Naive thymus-derived CD4-positive, alpha-beta T cell (primary cell): ENCODE measurements around the gene CHST13. TPM values are rescaled to one million over a fixed set of nuclear protein-coding genes. Genes with fewer than 3 reads are reported as not detected.

ENCODE experiments used
- ATAC-seq: fragments of 150-1000 bp; cut with Tn5 transposase; 2 replicates; pipeline ENCODE4 v1.10.0; 2021; ENCODE audit warnings: mild to moderate bottlenecking, moderate library complexity
- CTCF ChIA-PET: fragments of 350-600 bp; sonication (Branson Sonifier 250); formaldehyde crosslinking; loops from one replicate; lab custom pipeline; 2021; ENCODE audit warnings: antibody characterized with exemption; lab: Charles Lee
- POLR2A ChIA-PET: fragments of 350-600 bp; sonication (Branson Sonifier 250); formaldehyde crosslinking; loops from one replicate; lab custom pipeline; 2021; ENCODE audit warnings: antibody characterized with exemption, inconsistent platforms; lab: Charles Lee
- DNase-seq, 9 donors: peaks; one replicate each; pipeline versions ENCODE4 v3.0.0 to v3.0.0-alpha.2; 2020 to 2022; ENCODE audit warnings: mixed read lengths in 1 of 9
- H3K27ac ChIP-seq: one replicate; pipeline ENCODE4 v1.7.0; 2013; ENCODE audit warnings: mild to moderate bottlenecking, low read depth, low read length, moderate library complexity
- H3K27me3 ChIP-seq, 2 donors: one replicate each; pipeline ENCODE4 v1.7.0; 2013; ENCODE audit warnings: low read length in 2 of 2, mild to moderate bottlenecking in 2 of 2, moderate library complexity in 2 of 2; ENCODE audit not compliant: control insufficient read depth in 2 of 2, insufficient read depth in 2 of 2
- H3K36me3 ChIP-seq, 3 experiments: 1 replicate in 2 of 3; 2 replicates in 1 of 3; pipeline ENCODE4 v1.7.0; 2013; ENCODE audit warnings: low read length in 3 of 3, mild to moderate bottlenecking in 3 of 3, moderate library complexity in 1 of 3; ENCODE audit not compliant: insufficient read depth in 3 of 3, control insufficient read depth in 2 of 3
- H3K4me1 ChIP-seq, 2 donors: one replicate each; pipeline ENCODE4 v1.7.0; 2013; ENCODE audit warnings: low read length in 2 of 2, mild to moderate bottlenecking in 2 of 2, moderate library complexity in 1 of 2; ENCODE audit not compliant: control insufficient read depth in 2 of 2, insufficient read depth in 2 of 2
- H3K4me3 ChIP-seq: 2 replicates; pipeline ENCODE4 v1.7.0; 2013; ENCODE audit warnings: mild to moderate bottlenecking, low read length
- H3K9me3 ChIP-seq, 3 experiments: 1 replicate in 2 of 3; 2 replicates in 1 of 3; pipeline ENCODE4 v1.7.0; 2013; ENCODE audit warnings: low read length in 3 of 3; ENCODE audit not compliant: control insufficient read depth in 2 of 3
- H3K27ac Mint-ChIP-seq, 9 donors: one replicate each; pipeline ENCODE4 v1.8.0; 2020 to 2022; ENCODE audit warnings: mixed read lengths in 9 of 9, mild to moderate bottlenecking in 8 of 9, moderate library complexity in 5 of 9, inconsistent platforms in 2 of 9
- H3K27me3 Mint-ChIP-seq, 5 donors: one replicate each; pipeline ENCODE4 v1.8.0; 2021 to 2022; ENCODE audit warnings: mixed read lengths in 5 of 5, mild to moderate bottlenecking in 1 of 5
- H3K36me3 Mint-ChIP-seq, 5 donors: one replicate each; pipeline ENCODE4 v1.8.0; 2020 to 2022; ENCODE audit warnings: mixed read lengths in 5 of 5, mild to moderate bottlenecking in 3 of 5, inconsistent platforms in 1 of 5
- H3K4me1 Mint-ChIP-seq, 7 donors: one replicate each; pipeline ENCODE4 v1.8.0; 2020 to 2022; ENCODE audit warnings: mixed read lengths in 7 of 7, mild to moderate bottlenecking in 3 of 7, inconsistent platforms in 1 of 7
- H3K4me3 Mint-ChIP-seq, 10 donors: one replicate each; pipeline ENCODE4 v1.8.0; 2020 to 2022; ENCODE audit warnings: mild to moderate bottlenecking in 10 of 10, mixed read lengths in 10 of 10, moderate library complexity in 6 of 10, inconsistent platforms in 2 of 10
- H3K9me3 Mint-ChIP-seq, 11 donors: one replicate each; pipeline ENCODE4 v1.8.0; 2020 to 2022; ENCODE audit warnings: mixed read lengths in 11 of 11, mild to moderate bottlenecking in 4 of 11, inconsistent platforms in 1 of 11, moderate library complexity in 1 of 11
- intact Hi-C, 2 donors: fragments of 100-400 bp; cut with micrococcal nuclease; formaldehyde crosslinking; loops; one replicate each; pipeline ENCODE4 v1.15.1; 2023
- polyA plus RNA-seq, 2 donors: library from polyadenylated mRNA; unstranded; fragments of 300-500 nt; fragmentation: Illumina TruSeq; gene quantifications; one replicate each; pipeline ENCODE4 v1.2.3, GENCODE V29; 2021
- total RNA-seq, 6 experiments: library from RNA in 5 of 6; stranded (reverse) in 5 of 6; gene quantifications; 1 replicate in 5 of 6; 2 replicates in 1 of 6; pipeline ENCODE4 v1.2.3 and lab custom pipeline; 2021 to 2026

Gene CHST13
- total and polyA plus RNA-seq, 7 experiments from 2014 or later, result 0.21 to 3.8 (median 0.54) TPM; not detected in 3

GRCh38 chr3:126482503-126483255, 41.3 kb upstream of the CHST13 start:
- no peaks in the 10 kb centered on the region for H3K9me3 ChIP-seq
- ChIA-PET CTCF (no interaction called here), POLR2A (no interaction called here)
- Mint-ChIP-seq H3K27ac (no peak overlapping the region), H3K9me3 (no peaks in the 10 kb centered on the region), H3K4me3 (no peak overlapping the region), H3K4me1 (peaks cover 8 to 13% (median 12%) of the 10 kb centered on the region in 7 donors), H3K36me3 (no peaks in the 10 kb centered on the region), H3K27me3 (peaks cover 0 to 3% (median 0%) of the 10 kb centered on the region in 5 donors)
- no peaks in the 10 kb centered on the region for H3K36me3 ChIP-seq
- H3K4me3 ChIP-seq, result no peak overlapping the region
- peaks cover 0 to 9% of the 10 kb centered on the region in 2 donors for H3K4me1 ChIP-seq
- H3K27ac ChIP-seq, result no peak overlapping the region
- intact Hi-C loops, result no loop called here
- DNase-seq (no peak), ATAC-seq (no peak)
- H3K27me3 ChIP-seq, result no peaks in the 10 kb centered on the region

- H3K27me3 ChIP-seq, result no peaks in the 10 kb centered on the region
- no peak overlapping the region for H3K27ac ChIP-seq
- peaks cover 0 to 3% (median 0%) of the 10 kb centered on the region in 5 donors for H3K27me3 Mint-ChIP-seq
- no peak overlapping the region for H3K4me3 ChIP-seq
- H3K36me3 ChIP-seq, result no peaks in the 10 kb centered on the region
- H3K9me3 ChIP-seq, result no peaks in the 10 kb centered on the region
- peaks cover 8 to 13% (median 12%) of the 10 kb centered on the region in 7 donors for H3K4me1 Mint-ChIP-seq
- no peak overlapping the region for H3K27ac Mint-ChIP-seq
- ATAC-seq (no peak), DNase-seq (no peak)
- POLR2A ChIA-PET, result no interaction called here
- H3K4me1 ChIP-seq, result peaks cover 0 to 9% of the 10 kb centered on the region in 2 donors
- CTCF ChIA-PET, result no interaction called here
- H3K9me3 Mint-ChIP-seq, result no peaks in the 10 kb centered on the region
- intact Hi-C loops, result no loop called here
- no peaks in the 10 kb centered on the region for H3K36me3 Mint-ChIP-seq
- H3K4me3 Mint-ChIP-seq, result no peak overlapping the region
Observed at GRCh38 chr3:126483321-126483761, 40.6 kb upstream of the CHST13 start.

GRCh38 chr3:126484148-126484547, 39.8 kb upstream of the CHST13 start:
- no peak overlapping the region for H3K4me3 Mint-ChIP-seq
- peak overlapping the region in 1 of 9 donors; percentile 73 for H3K27ac Mint-ChIP-seq
- no peaks in the 10 kb centered on the region for H3K9me3 Mint-ChIP-seq
- H3K4me1 ChIP-seq, result peaks cover 0 to 9% of the 10 kb centered on the region in 2 donors
- H3K4me3 ChIP-seq, result no peak overlapping the region
- no peaks in the 10 kb centered on the region for H3K9me3 ChIP-seq
- intact Hi-C loops, result no loop called here
- no peaks in the 10 kb centered on the region for H3K36me3 Mint-ChIP-seq
- no peak for DNase-seq
- peaks cover 0 to 3% (median 0%) of the 10 kb centered on the region in 5 donors for H3K27me3 Mint-ChIP-seq
- POLR2A ChIA-PET, result no interaction called here
- CTCF ChIA-PET, result no interaction called here
- peaks cover 8 to 13% (median 12%) of the 10 kb centered on the region in 7 donors for H3K4me1 Mint-ChIP-seq
- ATAC-seq, result no peak
- no peaks in the 10 kb centered on the region for H3K36me3 ChIP-seq
- no peaks in the 10 kb centered on the region for H3K27me3 ChIP-seq
- no peak overlapping the region for H3K27ac ChIP-seq

GRCh38 chr3:126484662-126485061, 39.3 kb upstream of the CHST13 start:
- DNase-seq (no peak), ATAC-seq (no peak)
- Histone ChIP-seq H3K27me3 (no peaks in the 10 kb centered on the region), H3K36me3 (no peaks in the 10 kb centered on the region), H3K4me3 (no peak overlapping the region), H3K4me1 (peaks cover 0 to 9% of the 10 kb centered on the region in 2 donors), H3K27ac (no peak overlapping the region), H3K9me3 (no peaks in the 10 kb centered on the region)
- no peaks in the 10 kb centered on the region for H3K36me3 Mint-ChIP-seq
- POLR2A ChIA-PET, result no interaction called here
- H3K9me3 Mint-ChIP-seq, result no peaks in the 10 kb centered on the region
- H3K4me1 Mint-ChIP-seq, result peaks cover 8 to 13% (median 12%) of the 10 kb centered on the region in 7 donors
- peaks cover 0 to 3% (median 0%) of the 10 kb centered on the region in 5 donors for H3K27me3 Mint-ChIP-seq
- H3K27ac Mint-ChIP-seq, result no peak overlapping the region
- CTCF ChIA-PET, result no interaction called here
- no peak overlapping the region for H3K4me3 Mint-ChIP-seq
- intact Hi-C loops, result no loop called here

- POLR2A ChIA-PET, result no interaction called here
- ATAC-seq (no peak), DNase-seq (no peak)
- Histone ChIP-seq H3K27me3 (no peaks in the 10 kb centered on the region), H3K9me3 (no peaks in the 10 kb centered on the region), H3K36me3 (no peaks in the 10 kb centered on the region), H3K4me3 (no peak overlapping the region), H3K4me1 (peaks cover 0 to 9% of the 10 kb centered on the region in 2 donors), H3K27ac (no peak overlapping the region)
- no peak overlapping the region for H3K27ac Mint-ChIP-seq
- H3K4me1 Mint-ChIP-seq, result peaks cover 8 to 13% (median 12%) of the 10 kb centered on the region in 7 donors
- no peaks in the 10 kb centered on the region for H3K36me3 Mint-ChIP-seq
- CTCF ChIA-PET, result no interaction called here
- intact Hi-C loops, result no loop called here
- no peaks in the 10 kb centered on the region for H3K9me3 Mint-ChIP-seq
- no peak overlapping the region for H3K4me3 Mint-ChIP-seq
- H3K27me3 Mint-ChIP-seq, result peaks cover 0 to 3% (median 0%) of the 10 kb centered on the region in 5 donors
Observed at GRCh38 chr3:126485176-126485897, 38.6 kb upstream of the CHST13 start.

GRCh38 chr3:126485956-126486355, 38.0 kb upstream of the CHST13 start:
- Mint-ChIP-seq H3K27me3 (peaks cover 0 to 3% (median 0%) of the 10 kb centered on the region in 5 donors), H3K9me3 (no peaks in the 10 kb centered on the region), H3K4me3 (peak overlapping the region in 1 of 10 donors; percentile 17), H3K36me3 (no peaks in the 10 kb centered on the region), H3K27ac (no peak overlapping the region), H3K4me1 (peaks cover 8 to 13% (median 12%) of the 10 kb centered on the region in 7 donors)
- CTCF ChIA-PET, result no interaction called here
- peaks cover 0 to 9% of the 10 kb centered on the region in 2 donors for H3K4me1 ChIP-seq
- no peak overlapping the region for H3K27ac ChIP-seq
- no peak for DNase-seq
- H3K4me3 ChIP-seq, result no peak overlapping the region
- no peak for ATAC-seq
- H3K27me3 ChIP-seq, result no peaks in the 10 kb centered on the region
- intact Hi-C loops, result no loop called here
- POLR2A ChIA-PET, result no interaction called here
- H3K9me3 ChIP-seq, result no peaks in the 10 kb centered on the region
- no peaks in the 10 kb centered on the region for H3K36me3 ChIP-seq
